GM11168 (cell line): ENCODE measurements around the gene AGTRAP.

Experiments
- in situ Hi-C: fragments of 300-500 bp; cut with MboI; formaldehyde crosslinking; loops from one replicate; pipeline ENCODE4 v1.12.0; 2022; ENCODE audit warnings: low sequenced_read_pairs; ENCODE audit not compliant: unreplicated experiment

Gene AGTRAP, protein sequence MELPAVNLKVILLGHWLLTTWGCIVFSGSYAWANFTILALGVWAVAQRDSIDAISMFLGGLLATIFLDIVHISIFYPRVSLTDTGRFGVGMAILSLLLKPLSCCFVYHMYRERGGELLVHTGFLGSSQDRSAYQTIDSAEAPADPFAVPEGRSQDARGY

DNA sequence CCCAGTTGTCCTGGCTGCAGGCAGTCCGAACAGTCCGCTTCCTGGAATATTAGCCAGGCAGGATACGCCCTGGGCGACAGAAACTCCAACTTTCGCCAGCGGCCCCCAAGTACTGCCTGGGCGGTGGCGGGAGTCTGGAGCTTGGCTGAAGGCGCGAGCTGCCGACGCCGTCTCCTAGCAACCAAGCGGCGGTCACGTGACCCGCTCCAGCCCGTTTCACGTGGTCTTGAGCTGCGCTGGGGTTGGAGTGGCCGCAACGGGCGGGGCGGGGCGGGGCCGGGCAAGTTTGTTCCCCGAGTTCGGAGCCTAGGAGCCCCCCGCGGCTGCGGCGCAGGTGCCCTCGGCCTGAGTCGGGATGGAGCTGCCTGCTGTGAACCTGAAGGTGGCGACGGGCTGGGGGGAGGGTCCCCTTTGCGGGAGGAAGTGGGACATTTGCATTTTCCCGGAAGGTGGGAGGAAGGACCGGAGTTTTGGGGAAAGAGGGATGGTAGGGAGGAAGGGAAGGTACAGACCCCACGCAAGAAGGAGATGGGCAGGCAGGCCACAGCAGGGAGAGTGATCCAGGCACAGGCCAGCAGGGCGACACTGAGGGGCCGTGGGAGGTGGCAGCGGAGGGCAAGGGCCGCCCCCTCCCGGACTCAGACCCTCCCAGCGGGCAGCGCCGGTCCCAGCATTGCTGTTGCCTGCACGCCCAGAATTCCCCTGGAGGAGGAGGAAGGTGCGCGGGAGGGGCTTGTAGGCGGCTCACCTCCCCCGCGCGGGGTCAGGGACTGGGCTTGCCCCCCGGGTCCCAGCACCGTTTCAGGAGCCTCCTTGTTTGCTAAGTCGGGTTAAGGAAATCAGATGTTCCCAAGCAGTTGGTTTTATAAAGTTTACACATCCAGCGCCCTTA is at the start of gene AGTRAP:
TSS of gene AGTRAP (plus strand) at position 283 of the 892 bp plus-strand sequence. CDS start at position 356, 73 bp downstream.
- in situ Hi-C loops = no loop called here

DNA sequence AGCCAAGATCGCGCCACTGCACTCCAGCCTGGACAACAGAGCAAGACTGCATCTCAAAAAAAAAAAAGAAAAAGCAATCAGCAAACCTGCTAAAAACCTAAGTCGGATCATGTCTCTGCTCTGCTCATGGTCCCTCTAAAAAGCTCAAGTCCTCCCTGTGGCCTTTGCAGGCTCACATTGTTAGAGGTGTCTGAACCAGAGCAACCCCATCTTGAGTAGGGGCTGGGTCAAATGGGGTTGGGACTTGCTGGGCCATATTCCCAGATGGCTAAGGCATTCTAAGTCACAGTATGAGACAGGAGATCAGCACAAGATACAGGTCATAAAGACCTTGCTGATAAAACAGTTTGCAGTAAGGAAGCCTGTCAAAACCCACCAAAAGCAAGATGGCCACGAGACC is 47.4 kb upstream of the AGTRAP start:
- in situ Hi-C loops = no loop called here

DNA sequence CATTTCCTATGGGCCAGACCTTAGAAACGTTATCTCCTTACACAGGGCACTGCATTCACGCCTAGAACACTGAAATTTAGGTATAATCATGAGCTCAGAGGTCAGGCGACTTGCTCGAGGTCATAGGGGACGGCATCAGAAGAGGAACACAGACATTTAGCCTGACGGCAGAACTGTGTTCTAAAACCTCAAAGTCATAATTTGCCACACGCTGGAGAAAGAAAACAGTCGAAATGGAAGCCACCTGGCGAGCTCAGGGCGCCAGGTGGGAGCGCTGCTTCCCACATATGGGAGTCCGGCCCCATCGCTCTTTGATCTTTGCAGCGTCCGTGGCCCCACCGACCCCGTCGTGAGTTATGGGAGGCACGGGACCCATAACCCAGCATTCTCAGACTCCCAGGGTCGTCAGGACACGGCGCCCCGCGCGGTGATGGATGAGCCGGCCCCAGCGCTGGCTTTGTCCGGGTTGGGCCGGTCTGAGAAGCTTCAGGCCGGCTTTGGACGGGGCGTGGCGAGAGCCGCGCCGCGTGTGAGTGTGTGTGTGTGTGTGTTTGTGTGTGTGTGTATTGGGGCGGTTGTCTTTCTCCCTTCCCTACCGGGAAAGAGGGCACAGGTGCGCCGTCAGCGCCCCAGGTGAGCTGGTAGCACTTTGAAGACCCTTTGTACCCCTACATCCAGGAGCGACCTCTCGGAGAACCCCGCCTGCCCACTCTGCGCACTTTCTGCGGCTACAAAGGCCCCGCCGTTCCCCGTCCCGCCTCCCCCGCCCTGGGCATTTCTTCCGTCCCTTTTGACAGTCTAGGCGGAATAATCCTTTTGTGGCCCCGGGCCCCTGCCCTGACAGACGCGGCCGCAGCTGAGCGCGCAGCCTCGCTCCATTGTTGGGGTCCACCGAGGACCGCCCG is 45.3 kb upstream of the AGTRAP start:
- in situ Hi-C loops = no loop called here

DNA sequence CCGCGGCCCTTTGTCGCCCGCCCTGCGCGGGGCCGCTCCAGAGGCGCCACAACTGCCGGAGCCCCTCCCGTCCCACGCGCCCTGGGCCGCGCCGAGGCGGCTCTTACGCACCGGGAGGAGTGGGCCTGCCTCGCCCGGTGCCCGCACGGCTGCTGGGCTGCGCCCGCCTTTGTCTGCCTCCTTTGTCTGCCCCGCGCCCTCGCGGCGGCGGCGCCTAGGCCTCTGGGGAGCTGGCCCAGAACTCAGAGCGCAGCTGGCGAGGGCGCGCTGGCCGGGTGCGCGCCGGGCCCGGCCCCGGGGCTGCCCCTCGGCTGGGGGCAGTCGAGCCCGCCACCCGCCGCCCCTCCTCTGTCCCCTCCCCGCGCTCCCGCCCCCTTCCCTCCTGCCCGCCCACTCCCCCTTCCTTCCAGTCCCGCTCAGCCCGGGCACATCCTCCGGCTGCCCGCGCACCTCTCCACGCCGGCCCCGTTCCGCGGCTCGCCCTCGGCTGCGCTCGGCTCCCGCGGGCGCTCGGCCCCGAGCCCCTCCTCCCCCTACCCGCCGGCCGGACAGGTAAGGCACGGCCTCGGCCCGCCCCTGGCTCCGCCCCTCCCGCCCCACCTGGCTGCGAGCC is 44.5 kb upstream of the AGTRAP start, which contains the start of gene DRAXIN:
TSS of gene DRAXIN (plus strand) at position 409 of the 613 bp plus-strand sequence. CDS start 14,549 bp downstream, outside the sequence.
- in situ Hi-C loops = no loop called here

DNA sequence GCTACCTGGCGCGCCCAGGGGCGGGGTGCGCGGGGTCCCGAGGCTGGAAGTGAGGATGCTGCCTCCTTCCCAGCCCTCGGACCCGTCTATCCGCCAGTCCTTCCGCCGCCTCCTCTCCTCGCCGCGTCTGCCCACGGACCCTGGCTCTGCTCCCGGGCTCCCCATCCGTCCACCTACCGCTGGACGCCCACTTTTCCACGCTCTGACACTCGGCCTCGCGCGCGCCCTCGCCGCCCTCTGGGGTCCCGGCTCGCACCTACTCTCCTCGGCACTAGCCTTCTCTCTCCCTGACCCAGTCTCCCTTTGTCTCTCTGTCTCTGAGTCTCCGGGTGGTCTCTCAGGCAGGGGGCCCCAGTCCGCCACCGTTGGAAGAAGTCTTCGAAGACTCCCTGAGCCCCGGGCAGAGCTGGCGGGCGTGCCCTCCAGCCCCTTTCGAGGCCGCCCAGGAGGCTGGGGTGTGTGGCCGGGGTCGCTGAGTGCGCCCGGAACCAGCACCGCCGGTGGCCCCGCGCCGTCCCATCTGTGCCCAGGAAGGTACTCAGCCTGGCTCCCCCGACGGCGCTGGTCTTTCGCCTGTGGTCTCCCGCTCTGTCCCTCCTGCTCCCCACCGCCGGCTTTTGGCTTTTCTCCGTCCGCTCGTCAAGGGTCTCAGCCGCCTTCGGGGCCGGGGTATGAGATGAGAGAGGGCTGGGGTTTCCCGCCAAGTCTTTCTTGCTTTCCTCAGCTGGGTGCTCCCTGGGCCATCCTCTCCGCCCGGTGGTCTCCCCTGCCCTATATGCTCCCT is 43.8 kb upstream of the AGTRAP start:
- in situ Hi-C loops = no loop called here

DNA sequence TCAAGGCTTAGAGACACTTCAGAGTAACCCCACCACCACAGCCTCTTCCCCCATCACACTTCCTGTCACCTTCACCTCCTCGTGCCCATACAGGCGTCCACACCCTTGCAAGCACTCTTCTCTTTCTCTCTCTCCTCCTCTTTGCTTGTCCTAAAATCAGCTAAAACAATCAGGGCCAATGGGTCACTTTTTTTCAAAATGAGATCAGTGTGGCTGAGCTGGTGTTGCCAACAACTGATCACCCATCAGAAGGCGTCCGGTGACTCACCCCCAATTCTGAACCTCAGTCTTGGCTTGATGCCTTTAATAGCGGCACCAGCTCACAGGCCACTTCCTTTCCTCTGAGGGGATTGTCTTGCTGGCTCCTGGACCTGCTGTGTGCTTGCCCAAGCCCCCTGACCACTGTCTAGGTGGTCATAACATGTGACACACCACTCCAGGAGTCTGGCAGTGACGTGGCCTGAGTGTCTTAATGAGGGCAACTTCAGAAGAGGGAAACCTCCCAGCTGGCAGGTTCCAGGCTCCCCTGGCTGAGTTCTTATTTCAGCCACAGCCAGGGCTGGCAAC is 42.8 kb upstream of the AGTRAP start:
- in situ Hi-C loops = no loop called here

DNA sequence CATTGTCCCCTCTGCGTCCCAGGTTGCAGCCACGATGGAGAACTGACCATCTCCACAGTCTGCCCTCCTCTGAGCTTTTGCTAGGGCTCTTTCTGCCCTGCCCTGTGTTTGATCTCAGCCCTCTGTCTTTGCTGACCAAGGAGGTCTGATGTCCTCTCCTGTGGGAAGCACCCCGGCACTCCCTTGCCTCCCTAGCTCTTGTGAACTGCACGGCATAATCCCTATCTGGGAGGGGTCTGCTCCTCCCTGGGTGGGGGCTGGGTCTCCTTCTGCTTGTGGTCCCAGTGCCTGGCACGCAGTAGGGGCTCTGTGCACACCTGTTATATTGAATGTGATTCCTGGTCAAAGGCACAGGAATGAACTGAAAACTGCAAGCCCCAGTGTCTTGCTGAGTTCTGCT is 42.0 kb upstream of the AGTRAP start:
- in situ Hi-C loops = no loop called here

DNA sequence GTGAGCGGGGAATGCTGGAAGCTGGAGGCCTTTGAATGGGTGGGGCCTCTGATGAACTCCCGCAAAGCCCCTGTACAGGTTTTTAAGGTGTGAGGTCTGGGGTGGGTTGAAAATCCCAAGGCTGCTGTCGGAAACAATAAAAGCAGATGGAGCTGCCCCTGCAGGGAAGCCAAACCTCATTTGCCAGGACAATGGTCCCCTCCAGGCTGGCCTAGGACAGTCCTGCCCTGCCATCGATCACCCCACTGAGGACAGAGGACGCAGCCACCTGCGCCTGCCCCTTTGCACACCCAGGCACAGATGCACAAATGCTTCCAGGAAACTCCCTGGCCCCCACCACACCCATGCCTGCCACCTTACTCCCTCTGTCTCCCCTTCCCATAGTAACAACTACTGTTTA is 40.1 kb upstream of the AGTRAP start:
- in situ Hi-C loops = no loop called here

DNA sequence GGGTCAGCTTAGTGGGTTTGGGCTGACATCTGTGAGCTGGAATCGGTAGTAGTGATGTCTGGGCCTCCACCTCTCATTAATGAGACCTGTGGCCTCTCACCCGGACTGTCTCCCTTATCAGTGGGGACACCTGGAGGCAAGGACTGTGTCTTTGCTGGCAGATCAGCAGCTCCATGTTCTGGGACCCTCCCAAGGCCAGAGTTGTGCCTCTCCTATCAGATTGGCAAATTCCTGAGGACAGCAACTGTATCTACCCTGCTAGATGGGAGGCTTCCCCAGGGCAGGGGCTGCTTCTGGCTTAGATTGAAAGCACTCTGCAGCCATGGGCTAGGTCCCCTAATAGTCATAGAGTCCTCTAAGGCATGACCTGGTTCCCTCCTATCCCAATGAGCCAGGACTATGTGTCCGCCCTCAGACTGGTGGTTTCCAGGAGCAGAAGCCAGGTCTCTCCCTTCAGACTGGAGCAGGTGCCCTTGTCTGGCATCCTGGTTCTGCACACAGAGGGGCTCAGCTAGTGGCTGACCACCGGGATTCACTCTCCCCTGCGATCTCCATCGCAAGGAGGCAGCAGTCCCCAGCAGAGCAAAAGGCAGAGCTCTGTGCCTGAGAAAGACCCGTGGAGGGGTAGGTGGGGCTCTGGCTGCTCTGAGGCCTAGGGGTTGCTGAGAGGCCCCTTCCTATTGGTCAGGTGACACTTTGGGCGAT is 38.6 kb upstream of the AGTRAP start:
- in situ Hi-C loops = no loop called here

DNA sequence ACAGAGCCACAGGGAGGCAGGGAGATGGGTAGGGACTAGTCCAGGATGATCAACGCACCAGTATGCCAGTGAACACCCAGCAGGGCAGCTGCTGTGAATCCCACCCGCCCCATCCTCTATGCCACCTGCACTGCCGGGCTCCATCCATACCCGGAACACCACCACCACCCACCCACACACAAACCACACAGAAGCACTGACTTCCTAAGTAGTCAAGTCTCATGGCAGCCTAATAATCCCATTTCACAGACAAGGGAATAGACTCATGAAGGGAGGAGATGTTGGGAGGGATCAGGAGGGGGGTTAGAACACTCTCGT is 38.1 kb upstream of the AGTRAP start:
- in situ Hi-C loops = no loop called here

DNA sequence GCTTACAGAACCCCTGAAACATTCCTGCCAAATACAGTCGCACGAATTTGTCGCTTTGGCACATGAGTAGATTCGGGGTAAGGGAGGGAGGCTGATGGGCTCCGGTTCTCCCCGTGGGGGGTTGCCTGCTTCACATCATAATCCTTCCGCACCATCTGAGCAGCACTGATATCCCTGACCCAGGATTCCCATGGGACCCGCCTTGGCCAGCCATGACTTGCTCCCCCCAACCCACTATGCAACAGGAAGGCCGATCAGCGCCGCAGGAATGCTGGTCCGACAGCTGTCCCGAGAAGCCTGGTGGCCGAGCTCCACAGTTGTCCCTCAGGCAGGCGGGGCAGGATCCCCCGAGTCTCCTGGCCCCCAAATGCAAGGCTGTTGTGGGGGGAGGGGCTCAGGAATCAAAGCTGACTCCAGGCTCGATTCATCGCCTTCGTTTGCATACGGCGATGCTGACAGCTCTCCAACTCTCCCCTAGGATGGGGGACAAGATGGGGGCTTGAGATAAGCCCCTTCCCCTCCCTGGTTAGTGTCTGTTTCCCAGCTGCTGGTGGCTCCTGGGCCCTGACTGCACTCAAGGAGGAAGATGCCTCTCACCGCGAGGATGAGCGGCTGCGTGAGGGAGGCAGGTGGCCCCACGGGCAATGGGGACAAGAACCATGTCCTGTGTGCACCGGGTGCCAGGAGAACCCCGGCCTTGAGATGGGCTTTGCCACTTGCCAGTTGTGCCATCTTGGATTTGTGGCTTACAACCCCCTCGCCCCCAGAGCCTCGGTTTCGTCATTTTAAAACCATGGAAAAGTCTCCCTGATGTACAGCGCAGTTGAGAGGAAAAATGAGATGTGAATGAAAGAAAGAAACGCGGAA is 35.1 kb upstream of the AGTRAP start:
- in situ Hi-C loops = no loop called here

DNA sequence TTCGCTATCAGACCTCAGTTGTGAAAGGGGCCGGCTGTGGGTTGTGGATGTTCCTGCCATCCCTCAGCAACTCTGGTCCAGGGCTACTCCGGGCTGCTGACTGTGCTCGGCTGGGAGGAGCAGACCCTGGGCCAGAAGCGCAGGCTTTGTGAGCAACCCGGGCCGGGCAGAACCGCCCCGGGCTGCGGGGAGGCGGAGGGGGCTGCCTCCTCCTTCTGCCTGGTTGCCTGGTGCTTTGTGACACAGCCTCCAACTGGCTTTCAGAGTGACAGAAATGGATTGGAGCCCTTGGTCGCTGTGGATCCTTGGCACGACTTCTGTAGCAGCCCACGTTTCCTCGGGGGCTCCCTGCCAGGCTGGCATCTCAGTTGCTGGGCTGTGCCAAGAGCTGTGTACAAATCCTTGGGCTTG is 34.4 kb upstream of the AGTRAP start:
- in situ Hi-C loops = no loop called here

DNA sequence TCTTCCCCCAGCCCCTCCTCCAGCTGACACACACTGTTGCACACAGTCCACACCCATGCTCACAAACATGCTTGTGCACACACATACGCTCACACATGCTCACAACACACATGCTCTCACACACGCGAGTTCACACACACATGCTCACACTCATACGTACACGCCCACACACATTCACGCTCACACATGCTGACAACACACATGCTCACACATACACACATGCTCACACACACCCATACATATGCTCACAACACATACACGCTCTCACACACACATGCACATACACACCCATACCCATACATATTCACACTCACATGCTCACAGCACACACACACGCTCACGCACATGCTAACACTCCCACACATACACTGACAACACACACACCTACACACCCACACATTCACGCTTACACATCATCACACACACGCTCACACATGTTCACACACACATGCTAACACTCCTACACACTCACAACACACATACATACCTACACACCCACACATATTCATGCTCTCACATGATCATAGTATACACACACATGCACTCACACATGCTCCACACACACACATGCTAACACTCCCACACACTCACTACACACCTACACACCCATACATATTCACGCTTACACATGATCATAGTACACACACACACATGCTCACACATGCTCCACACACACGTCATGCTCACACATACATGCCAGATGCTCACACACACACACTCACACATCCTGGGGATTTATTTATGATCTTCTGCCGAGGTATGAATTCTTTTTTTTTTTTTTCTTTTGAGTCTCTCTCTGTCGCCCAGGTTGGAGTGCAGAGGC is 33.7 kb upstream of the AGTRAP start:
- in situ Hi-C loops = no loop called here

DNA sequence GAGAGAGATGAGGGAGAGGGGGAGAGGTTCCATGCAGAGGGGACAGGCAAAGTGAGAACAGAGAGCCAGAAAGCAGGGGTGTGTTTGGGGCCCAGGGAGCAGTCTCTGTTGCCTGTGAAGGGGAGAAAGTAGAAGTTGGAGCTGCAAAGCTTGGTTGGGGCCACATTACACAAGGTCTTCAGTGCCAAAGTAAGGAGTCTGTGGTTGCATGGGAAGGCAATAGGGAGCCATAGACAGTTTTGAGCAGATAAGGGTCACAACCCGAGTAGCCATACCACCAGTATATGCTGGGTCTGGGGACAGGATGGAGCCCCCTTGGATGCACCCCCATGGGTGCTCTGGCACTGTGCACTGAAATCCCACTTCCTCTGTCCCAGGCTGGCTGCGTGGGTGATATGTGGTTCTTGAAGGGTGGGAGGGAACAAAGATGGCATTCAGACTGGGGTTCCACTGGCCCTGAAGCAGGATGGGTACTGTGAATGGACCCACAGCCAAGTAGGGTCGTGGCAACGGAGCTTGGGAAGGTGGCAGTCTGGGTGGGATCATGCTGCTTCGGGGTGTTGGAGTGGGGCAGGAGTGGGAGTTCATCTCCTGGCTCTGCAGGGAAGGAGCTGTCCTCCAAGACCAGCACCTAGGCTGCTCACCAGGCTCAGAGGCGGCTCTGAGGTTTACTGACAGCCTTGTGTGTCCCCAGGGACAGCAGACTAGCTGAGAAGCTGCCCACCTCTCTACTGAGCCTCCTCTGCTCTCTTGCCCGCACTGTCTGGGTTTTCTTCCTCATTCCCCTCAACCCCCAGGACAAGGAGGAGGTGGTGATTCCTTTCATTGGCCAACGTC is 32.4 kb upstream of the AGTRAP start:
- in situ Hi-C loops = no loop called here

DNA sequence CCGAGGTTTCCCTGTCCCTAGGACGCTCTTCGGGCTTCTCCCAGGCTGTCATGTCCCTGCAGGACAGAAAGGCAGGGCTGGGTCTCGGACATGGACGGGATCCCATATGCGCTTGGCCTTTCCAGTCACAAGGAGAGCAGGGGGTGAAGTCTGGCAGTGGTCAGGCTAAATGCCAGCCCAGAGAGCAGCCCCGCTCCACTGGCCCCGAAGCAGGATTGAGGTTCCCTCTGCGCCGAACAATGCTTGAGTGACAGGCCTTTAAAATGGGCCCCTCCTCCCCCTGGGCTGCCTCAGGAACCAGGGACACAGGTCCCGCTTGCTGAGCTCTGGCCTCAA is 31.8 kb upstream of the AGTRAP start:
- in situ Hi-C loops = no loop called here
